ENCODE measurements around the gene MED26. TPM values are rescaled to one million over a fixed set of nuclear protein-coding genes. Genes with fewer than 3 reads are reported as not detected.

The MED26 gene
- total and polyA plus RNA-seq, 10 of the 15 experiments (the other 5 are each of a cell fraction or from before 2014, with no cell fraction given): 1.1 to 21.4 (median 9.7) TPM

GRCh38 chr19:16581971-16582343 lies 46.0 kb downstream of the MED26 start:
- H3K9ac ChIP-seq (ENCODE audit: control insufficient read depth, insufficient read depth, low read length): no peak overlapping the region
- H3K4me3 ChIP-seq: no peak overlapping the region
- TF ChIP-seq MEF2B (IDR thresholded peaks at IDR 0.05; ENCODE audit: partially characterized antibody, poor library complexity, severe bottlenecking) (peak; percentile 25), RFX5 (IDR thresholded peaks at IDR 0.05; ENCODE audit: low read depth, low read length) (no peak), ETV6 (conservative IDR thresholded peaks at IDR 0.05 in 1 of 2, IDR thresholded peaks at IDR 0.05 in 1 of 2; ENCODE audit: borderline replicate concordance in 1 of 2, low read depth in 1 of 2) (no peak)
- ChIA-PET RAD21 (ENCODE audit: unreplicated experiment) (interaction anchor here (1.0 to 1.6 kb wide), 3 partner anchors 9 to 137 kb away, joined by 3 to 5 read pairs (median 4); partner anchors contain the start of gene SLC35E1), SMC1A (ENCODE audit: uncharacterized antibody, unreplicated experiment) (interaction anchor here (0.7 to 1.6 kb wide), 3 partner anchors 8 to 38 kb away, joined by 3 to 4 read pairs (median 3); partner anchors contain the start of gene SLC35E1), POLR2A (interaction anchor here (1.1 to 6.8 kb wide), 4 partner anchors 7 to 87 kb away, joined by 4 to 93 read pairs (median 6); partner anchors contain the start of gene SLC35E1), CTCF (interaction anchor here (1.2 to 1.7 kb wide), 2 partner anchors 12 to 43 kb away, joined by 3 to 6 read pairs; no protein-coding TSS in a partner anchor)
- H3K27me3 ChIP-seq (replicated peaks in 1 of 2; ENCODE audit: control insufficient read depth in 2 of 2, insufficient read depth in 2 of 2, low read length in 1 of 2): no peaks in the 10 kb centered on the region
- FAIRE-seq: no peak
- intact Hi-C loops (cut with micrococcal nuclease; ENCODE audit: unreplicated experiment) (no loop called here), in situ Hi-C loops (cut with MboI) (loop anchor here (25.0 kb wide), 1 partner anchor 1995 kb away; the partner anchor contains the start of gene CLEC17A)
- no TSS peak for BruUV-seq (replicated peaks)
- H2AFZ ChIP-seq (ENCODE audit: control insufficient read depth, low read depth, low read length): no peak overlapping the region
- no peaks in the 10 kb centered on the region for H3K9me3 ChIP-seq (replicated peaks; ENCODE audit: control insufficient read depth, insufficient read depth, low read length)
- H4K20me1 ChIP-seq (ENCODE audit: control insufficient read depth, insufficient read depth): no peaks in the 10 kb centered on the region; the same call in 1 of the 2 replicates
- H3K4me1 ChIP-seq (ENCODE audit: control insufficient read depth, insufficient read depth, low read length): peaks cover 45% of the 10 kb centered on the region
- peak overlapping the region; percentile 50 for H3K27ac ChIP-seq (ENCODE audit: control insufficient read depth, insufficient read depth)
- ATAC-seq: no peak
- 66% methylated on average over 6 of the region's 6 CpGs for WGBS (ENCODE audit: insufficient coverage, insufficient replicate concordance, low lambda C conversion rate, missing lambda C conversion rate)
- DNase-seq (ENCODE audit: low read depth, low spot score): no peak
- H3K36me3 ChIP-seq (ENCODE audit: control insufficient read depth in 2 of 2, insufficient read depth in 2 of 2, low read length in 1 of 2): peaks cover 23 to 25% of the 10 kb centered on the region in 2 experiments
- H3K4me2 ChIP-seq (ENCODE audit: control insufficient read depth, insufficient read depth): peak overlapping the region; percentile 46; the same call in 1 of the 2 replicates
- H3K79me2 ChIP-seq (ENCODE audit: control insufficient read depth, insufficient read depth, low read length): peaks cover 94% of the 10 kb centered on the region

Measured in GM12878 (cell line).